Measurements from ENCODE around the gene DES. TPM values are rescaled to one million over a fixed set of nuclear protein-coding genes. Genes with fewer than 3 reads are reported as not detected.

DES gene
- total RNA-seq, 1 donor from 2014 or later = 9.3 TPM

- TF ChIP-seq CTCF (conservative IDR thresholded peaks at IDR 0.05) = no peak
- peaks cover 20% of the 10 kb centered on the region for H3K4me1 Mint-ChIP-seq (ENCODE audit: unreplicated experiment)
- H3K36me3 Mint-ChIP-seq = peaks cover 11% of the 10 kb centered on the region
- peaks cover 30% of the 10 kb centered on the region for H3K27me3 Mint-ChIP-seq
- H3K9me3 Mint-ChIP-seq = no peaks in the 10 kb centered on the region
- no peak overlapping the region for H3K4me3 Mint-ChIP-seq
- DNase-seq (ENCODE audit: extremely low spot score, unreplicated experiment) = no peak
- H3K27ac Mint-ChIP-seq = peak overlapping the region; percentile 46
These were observed 35.8 kb downstream of the DES start for GRCh38 chr2:219453671-219454590.

DNA sequence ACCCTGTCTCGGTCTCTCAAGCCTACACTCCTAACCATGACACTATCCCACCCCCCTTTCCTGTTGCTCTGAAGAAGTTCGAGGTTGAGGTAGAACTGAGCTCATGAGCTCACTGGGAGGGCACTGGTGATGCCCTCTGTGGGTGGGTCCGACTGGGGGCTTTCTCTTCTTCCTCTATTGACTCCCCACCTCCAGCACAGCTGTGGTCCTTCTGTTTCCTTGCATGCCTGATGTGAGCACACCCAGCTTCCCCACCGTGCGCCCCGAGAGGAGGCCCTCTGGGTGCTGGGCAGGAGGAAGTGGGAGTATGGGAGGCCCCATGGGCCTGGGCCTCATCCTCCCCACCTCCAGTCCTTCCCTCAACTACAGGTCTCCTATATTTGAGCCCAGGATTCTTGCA, 37.4 kb downstream of the DES start:
- Mint-ChIP-seq H3K9me3 (no peaks in the 10 kb centered on the region), H3K27ac (no peak overlapping the region), H3K4me3 (no peak overlapping the region), H3K27me3 (peaks cover 15% of the 10 kb centered on the region), H3K4me1 (ENCODE audit: unreplicated experiment) (peaks cover 32% of the 10 kb centered on the region), H3K36me3 (peaks cover 5% of the 10 kb centered on the region)
- no peak for TF ChIP-seq CTCF (conservative IDR thresholded peaks at IDR 0.05)
- no peak for DNase-seq (ENCODE audit: extremely low spot score, unreplicated experiment)

DNA sequence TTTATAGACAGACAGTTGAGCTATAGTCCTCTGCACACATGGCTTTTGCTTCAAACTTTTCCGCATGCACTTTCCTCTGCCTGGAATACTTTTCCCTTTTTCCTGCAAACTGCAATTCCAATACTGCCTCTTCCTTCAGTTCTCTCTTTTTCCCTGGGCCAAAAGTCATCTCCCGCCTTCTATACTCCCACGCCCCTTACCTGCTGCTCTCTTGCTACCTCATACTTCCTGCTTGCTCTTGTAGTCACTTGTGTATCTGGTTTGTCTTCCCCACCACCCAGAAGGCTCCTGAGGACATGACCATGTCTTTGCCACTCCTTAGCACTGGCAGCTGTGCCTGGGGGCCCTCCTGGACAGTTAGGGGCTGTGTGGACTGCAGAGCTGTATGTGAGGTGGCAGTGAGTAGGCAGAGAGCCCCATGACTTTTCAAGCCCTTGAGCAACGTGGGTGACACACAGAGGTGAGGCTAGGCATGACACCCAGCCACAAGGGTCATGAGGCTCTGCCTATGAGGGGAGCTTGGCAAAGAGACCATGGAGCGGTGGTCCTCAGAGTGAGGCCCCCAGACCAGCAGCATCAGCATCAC, 39.7 kb downstream of the DES start:
- TF ChIP-seq CTCF (conservative IDR thresholded peaks at IDR 0.05) = no peak
- peak overlapping the region; percentile 85 for H3K27ac Mint-ChIP-seq
- peaks cover 5% of the 10 kb centered on the region for H3K36me3 Mint-ChIP-seq
- H3K4me1 Mint-ChIP-seq (ENCODE audit: unreplicated experiment) = peaks cover 32% of the 10 kb centered on the region
- DNase-seq (ENCODE audit: extremely low spot score, unreplicated experiment) = no peak
- peak overlapping the region; percentile 16 for H3K4me3 Mint-ChIP-seq
- peaks cover 10% of the 10 kb centered on the region for H3K27me3 Mint-ChIP-seq
- no peaks in the 10 kb centered on the region for H3K9me3 Mint-ChIP-seq

GRCh38 chr2:219458996-219459395, 40.8 kb downstream of the DES start:
- no peak for TF ChIP-seq CTCF (conservative IDR thresholded peaks at IDR 0.05)

GRCh38 chr2:219459460-219460311, 41.5 kb downstream of the DES start:
- no peaks in the 10 kb centered on the region for H3K9me3 Mint-ChIP-seq
- H3K27me3 Mint-ChIP-seq = peaks cover 3% of the 10 kb centered on the region
- peak; percentile 89 for TF ChIP-seq CTCF (conservative IDR thresholded peaks at IDR 0.05)
- H3K27ac Mint-ChIP-seq = no peak overlapping the region
- no peak for DNase-seq (ENCODE audit: extremely low spot score, unreplicated experiment)
- no peak overlapping the region for H3K4me3 Mint-ChIP-seq
- H3K36me3 Mint-ChIP-seq = peaks cover 5% of the 10 kb centered on the region
- peaks cover 21% of the 10 kb centered on the region for H3K4me1 Mint-ChIP-seq (ENCODE audit: unreplicated experiment)

More at GRCh38 chr2:219458996-219459395, 40.8 kb downstream of the DES start:
- H3K4me1 Mint-ChIP-seq (ENCODE audit: unreplicated experiment) = peaks cover 24% of the 10 kb centered on the region
- H3K9me3 Mint-ChIP-seq = no peaks in the 10 kb centered on the region
- peaks cover 3% of the 10 kb centered on the region for H3K27me3 Mint-ChIP-seq
- DNase-seq (ENCODE audit: extremely low spot score, unreplicated experiment) = no peak
- H3K36me3 Mint-ChIP-seq = peaks cover 5% of the 10 kb centered on the region
- H3K4me3 Mint-ChIP-seq = no peak overlapping the region
- H3K27ac Mint-ChIP-seq = no peak overlapping the region
